GM12878 (cell line): ENCODE results near the gene MRM3. TPM values are rescaled to one million over a fixed set of nuclear protein-coding genes. Genes with fewer than 3 reads are reported as not detected.
A peak's percentile ranks its signal among the peaks of the same experiment; 100 is the strongest.

Experiments
- ATAC-seq: fragments of 200-7000 bp; cut with Tn5 transposase; 3 replicates; pipeline ENCODE4 v1.9.1; 2020; ENCODE audit warnings: mild to moderate bottlenecking, moderate library complexity
- BruUV-seq: library from RNA; stranded (reverse); fragments of 400-500 nt; replicated peaks from 2 replicates; lab custom pipeline; 2021; lab: Mats Ljungman, UMichigan
- CTCF ChIA-PET: fragments of 300-600 bp; sonication (Branson Sonifier 250); formaldehyde crosslinking; extraction: SDS; loops from one replicate; lab custom pipeline; 2021; ENCODE audit warnings: inconsistent platforms; lab: Yijun Ruan, JAX
- POLR2A ChIA-PET: fragments of 350-600 bp; formaldehyde crosslinking; extraction: SDS; loops from one replicate; lab custom pipeline; 2021; ENCODE audit warnings: inconsistent platforms; lab: Charles Lee
- RAD21 ChIA-PET: fragments of 300-600 bp; sonication (Branson Sonifier 250); formaldehyde crosslinking; loops from one replicate; lab custom pipeline; 2023; ENCODE audit warnings: antibody characterized with exemption; ENCODE audit not compliant: unreplicated experiment; lab: Charles Lee
- SMC1A ChIA-PET: fragments of 300-600 bp; sonication (Branson Sonifier 250); formaldehyde crosslinking; loops from one replicate; lab custom pipeline; 2023; ENCODE audit not compliant: unreplicated experiment, uncharacterized antibody; lab: Charles Lee
- DNase-seq: peaks from one replicate; pipeline ENCODE4 v3.0.0-alpha.2; 2011; ENCODE audit warnings: low read depth, low spot score
- FAIRE-seq: peaks from 3 replicates; lab custom pipeline; 2011; peaks lifted over from hg19 to GRCh38; lab: Jason Lieb, UNC
- H2AFZ ChIP-seq: 2 replicates; pipeline ENCODE4 v1.6.0; 2011; ENCODE audit warnings: low read depth, low read length, control low read depth; ENCODE audit not compliant: control insufficient read depth
- H3K27ac ChIP-seq: 2 replicates; pipeline ENCODE4 v1.5.1; 2011; ENCODE audit warnings: control low read depth; ENCODE audit not compliant: control insufficient read depth, insufficient read depth
- H3K27me3 ChIP-seq, 2 experiments: replicated peaks in 1 of 2; 2 replicates each; pipeline versions ENCODE4 v1.6.0 to v1.6.1; 2011; ENCODE audit warnings: low read length in 1 of 2; ENCODE audit not compliant: control insufficient read depth in 2 of 2, insufficient read depth in 2 of 2
- H3K36me3 ChIP-seq, 2 experiments: 2 replicates each; pipeline ENCODE4 v1.5.1; 2011; ENCODE audit warnings: low read length in 1 of 2; ENCODE audit not compliant: control insufficient read depth in 2 of 2, insufficient read depth in 2 of 2
- H3K4me1 ChIP-seq: 2 replicates; pipeline ENCODE4 v1.6.1; 2011; ENCODE audit warnings: mild to moderate bottlenecking, low read length, moderate library complexity, mixed read lengths; ENCODE audit not compliant: control insufficient read depth, insufficient read depth
- H3K4me2 ChIP-seq: 2 replicates; pipeline ENCODE4 v1.6.0; 2011; ENCODE audit warnings: control low read depth; ENCODE audit not compliant: control insufficient read depth, insufficient read depth
- H3K4me3 ChIP-seq: fragments of 200-600 bp; sonication (generic); 2 replicates; pipeline ENCODE4 v1.5.1; 2016
- H3K79me2 ChIP-seq: 2 replicates; pipeline ENCODE4 v1.6.0; 2011; ENCODE audit warnings: low read length; ENCODE audit not compliant: control insufficient read depth, insufficient read depth
- H3K9ac ChIP-seq: 2 replicates; pipeline ENCODE4 v1.8.0; 2011; ENCODE audit warnings: low read length, control low read depth, mixed read lengths; ENCODE audit not compliant: control insufficient read depth, insufficient read depth
- H3K9me3 ChIP-seq: replicated peaks from 3 replicates; pipeline ENCODE4 v1.5.1; 2011; ENCODE audit warnings: mild to moderate bottlenecking, low read length; ENCODE audit not compliant: control insufficient read depth, insufficient read depth
- H4K20me1 ChIP-seq: 2 replicates; pipeline ENCODE4 v1.6.0; 2011; ENCODE audit not compliant: control insufficient read depth, insufficient read depth
- EP300 ChIP-seq, 2 experiments: fragments of 150-350 bp in 1 of 2; IDR thresholded peaks; 2 replicates each; pipeline ENCODE4 v1.6.1; 2011 to 2012; ENCODE audit warnings: low read depth in 2 of 2, low read length in 2 of 2, borderline replicate concordance in 1 of 2, improper control_type of control experiment in 1 of 2, inconsistent platforms in 1 of 2; ENCODE audit not compliant: control insufficient read depth in 1 of 2
- ETV6 ChIP-seq, 2 experiments: fragments of 450-650 bp in 1 of 2; IDR thresholded peaks in 1 of 2; conservative IDR thresholded peaks in 1 of 2; 2 replicates each; pipeline ENCODE4 v1.6.1; 2014; ENCODE audit warnings: antibody characterized with exemption in 1 of 2, borderline replicate concordance in 1 of 2, low read depth in 1 of 2, mild to moderate bottlenecking in 1 of 2, moderate library complexity in 1 of 2
- EZH2 ChIP-seq: IDR thresholded peaks from 2 replicates; pipeline ENCODE4 v1.6.1; 2012; ENCODE audit warnings: low read depth, mild to moderate bottlenecking, control low read depth, inconsistent platforms, low read length, borderline replicate concordance; ENCODE audit not compliant: control insufficient read depth
- HDAC2 ChIP-seq: fragments of 200-600 bp; sonication (generic); IDR thresholded peaks from 2 replicates; pipeline ENCODE4 v1.6.1; 2017
- JUNB ChIP-seq: IDR thresholded peaks from 2 replicates; pipeline ENCODE4 v1.6.1; 2016; ENCODE audit warnings: antibody characterized with exemption, mild to moderate bottlenecking
- KDM1A ChIP-seq: fragments of 200-600 bp; sonication (generic); IDR thresholded peaks from 2 replicates; pipeline ENCODE4 v1.6.1; 2016; ENCODE audit warnings: borderline replicate concordance
- RCOR1 ChIP-seq: conservative IDR thresholded peaks from 2 replicates; pipeline ENCODE4 v1.6.1; 2012; ENCODE audit warnings: low read depth, low read length, improper control_type of control experiment
- RELA ChIP-seq: fragments of 450-650 bp; IDR thresholded peaks from 2 replicates; pipeline ENCODE4 v1.8.0; 2014; ENCODE audit warnings: borderline replicate concordance; ENCODE audit not compliant: partially characterized antibody
- SREBF1 ChIP-seq: IDR thresholded peaks from 2 replicates; pipeline ENCODE4 v1.6.1; 2012; ENCODE audit warnings: mild to moderate bottlenecking, low read length
- STAT1 ChIP-seq: fragments of 450-650 bp; conservative IDR thresholded peaks from 2 replicates; pipeline ENCODE4 v1.6.1; 2014; ENCODE audit warnings: antibody characterized with exemption, mild to moderate bottlenecking
- STAT3 ChIP-seq: IDR thresholded peaks from 2 replicates; pipeline ENCODE4 v1.6.1; 2011; ENCODE audit warnings: low read depth, low read length, improper control_type of control experiment
- TBL1XR1 ChIP-seq: IDR thresholded peaks from 2 replicates; pipeline ENCODE4 v1.6.1; 2012; ENCODE audit warnings: low read depth, low read length, improper control_type of control experiment
- WRNIP1 ChIP-seq: IDR thresholded peaks from 2 replicates; pipeline ENCODE4 v1.6.1; 2011; ENCODE audit warnings: low read depth, low read length, improper control_type of control experiment, borderline replicate concordance
- ZSCAN29 ChIP-seq: fragments of 450-650 bp; IDR thresholded peaks from 2 replicates; pipeline ENCODE4 v1.6.1; 2017; ENCODE audit warnings: mild to moderate bottlenecking, moderate library complexity
- ZZZ3 ChIP-seq: IDR thresholded peaks from 2 replicates; pipeline ENCODE4 v1.6.1; 2011; ENCODE audit warnings: low read depth; ENCODE audit not compliant: control insufficient read depth, insufficient read length
- WGBS: methylation state at CpG from one replicate; pipeline ENCODE4 v1.1.6; 2016; ENCODE audit warnings: low lambda C conversion rate; ENCODE audit not compliant: insufficient replicate concordance, insufficient coverage; ENCODE audit errors: missing lambda C conversion rate; 5-methylcytosine and 5-hydroxymethylcytosine counted together
- in situ Hi-C: fragments of 300-500 bp; cut with MboI; formaldehyde crosslinking; loops from 9 replicates; pipeline ENCODE4 v1.14.3; 2018; ENCODE audit warnings: mixed read lengths
- intact Hi-C: fragments of 100-400 bp; cut with micrococcal nuclease; formaldehyde crosslinking; loops from one replicate; pipeline ENCODE4 v1.14.2; 2022; ENCODE audit not compliant: unreplicated experiment
- polyA plus RNA-seq, 11 experiments: library from polyadenylated mRNA; depleted of rRNA in 4 of 11; unstranded in 6 of 11; stranded (reverse) in 5 of 11; fragments of >200 nt; fragmentation: Nextera tagmentation in 4 of 11; fragmentation: Illumina TruSeq in 1 of 11; extraction: Ambion mirVana in 4 of 11; extraction: Trizol in 1 of 11; gene quantifications; 1 replicate in 1 of 11; 2 replicates in 10 of 11; pipeline versions ENCODE4 v1.2.1 to v1.2.3, GENCODE V29; 2011 to 2016; ENCODE audit warnings: inconsistent platforms in 2 of 11, missing spikeins in 2 of 11, low read depth in 1 of 11
- total RNA-seq, 4 experiments: library from RNA; depleted of rRNA in 3 of 4; stranded (reverse); fragments of >200 nt in 3 of 4; fragmentation: Illumina TruSeq in 1 of 4; extraction: Trizol in 1 of 4; gene quantifications; 2 replicates each; pipeline versions ENCODE4 v1.2.1 to v1.2.3, GENCODE V29; 2013 to 2021
- TF ChIP-seq, protein P1 (sequence below): fragments of 450-650 bp; IDR thresholded peaks from 2 replicates; pipeline ENCODE4 v1.6.1; 2017; ENCODE audit warnings: antibody characterized with exemption, mild to moderate bottlenecking, moderate library complexity
- TF ChIP-seq, protein P2 (sequence below): fragments of 450-650 bp; formaldehyde crosslinking; IDR thresholded peaks from 2 replicates; pipeline ENCODE4 v1.4.0; 2022; ENCODE audit warnings: mild to moderate bottlenecking, moderate library complexity

Gene MRM3
- total and polyA plus RNA-seq, 10 of the 15 experiments (the other 5 are each of a cell fraction or from before 2014, with no cell fraction given): 2.3 to 48.9 (median 26.6) TPM

DNA sequence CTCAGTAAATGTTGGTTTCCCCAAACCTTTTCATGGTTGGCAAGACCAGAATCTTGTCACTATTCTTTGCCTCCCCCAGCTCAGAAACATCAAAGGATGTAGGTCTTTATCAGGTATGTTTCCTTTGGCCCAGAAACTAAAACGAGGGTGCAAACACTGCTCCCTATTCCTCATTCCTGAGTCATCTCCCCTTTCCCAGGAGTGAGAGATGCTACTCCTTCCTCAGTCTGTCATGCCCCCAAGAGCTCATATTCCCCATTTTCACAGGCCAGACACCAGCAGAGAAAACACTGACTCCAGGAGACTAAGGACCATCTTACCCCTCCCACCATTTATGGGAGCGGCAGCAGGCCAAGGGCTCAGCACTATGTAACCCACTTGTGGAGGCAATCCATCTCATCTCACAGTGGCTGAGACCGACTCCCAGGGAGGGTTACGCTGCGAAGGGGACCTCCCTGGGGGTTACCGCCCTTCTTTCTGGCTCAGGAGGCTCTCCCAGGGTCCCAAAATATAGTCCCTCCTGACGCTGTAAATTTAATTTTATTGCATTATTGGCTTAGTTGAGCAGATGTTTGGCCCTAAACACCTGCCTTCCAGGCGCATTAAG, 31.6 kb upstream of the MRM3 start:
- no peaks in the 10 kb centered on the region for H4K20me1 ChIP-seq
- no peaks in the 10 kb centered on the region for H3K27me3 ChIP-seq
- ChIA-PET POLR2A (interaction anchor here (0.9 to 1.7 kb wide), 7 partner anchors 10 to 37 kb away, joined by 3 to 5 read pairs (median 4); partner anchors contain the start of genes GLOD4, MRM3 and VPS53), RAD21 (interaction anchor here (0.5 to 1.7 kb wide), 6 partner anchors 10 to 588 kb away, joined by 3 to 5 read pairs (median 3); no protein-coding TSS in a partner anchor), SMC1A (interaction anchor here (1.0 to 1.5 kb wide), 5 partner anchors 8 to 338 kb away, joined by 3 to 5 read pairs (median 4); partner anchors contain the start of gene VPS53), CTCF (interaction anchor here (0.7 to 1.7 kb wide), 8 partner anchors 8 to 338 kb away, joined by 3 to 5 read pairs (median 4); partner anchors contain the start of genes GLOD4 and MRM3)
- 66% methylated on average over 8 of the region's 8 CpGs for WGBS
- ATAC-seq (no peak), FAIRE-seq (no peak), DNase-seq (no peak)
- in situ Hi-C loops: no loop called here
- H3K4me3 ChIP-seq: peak overlapping the region; percentile 98
- H2AFZ ChIP-seq: no peak overlapping the region
- H3K27ac ChIP-seq: peak overlapping the region; percentile 89
- peaks cover 45% of the 10 kb centered on the region for H3K79me2 ChIP-seq
- peak overlapping the region; percentile 91 for H3K9ac ChIP-seq
- peak overlapping the region; percentile 96 for H3K4me2 ChIP-seq
- no TSS peak for BruUV-seq
- peaks cover 3% of the 10 kb centered on the region; the same call in 1 of the 3 replicates for H3K9me3 ChIP-seq
- peaks cover 22 to 27% of the 10 kb centered on the region in 2 experiments for H3K36me3 ChIP-seq
- peaks cover 4% of the 10 kb centered on the region; the same call in 1 of the 2 replicates for H3K4me1 ChIP-seq
- no peak for TF ChIP-seq JUNB
- no peak for TF ChIP-seq KDM1A
- TF ChIP-seq ZSCAN29: no peak
- no peak for TF ChIP-seq RELA
- no peak for TF ChIP-seq SREBF1
- TF ChIP-seq WRNIP1: no peak
- TF ChIP-seq STAT3: no peak
- no peak for TF ChIP-seq EZH2
- TF ChIP-seq TBL1XR1: no peak
- no peak for TF ChIP-seq STAT1
- no peak for TF ChIP-seq ETV6 (conservative IDR thresholded peaks at IDR 0.05 in 1 of 2, IDR thresholded peaks at IDR 0.05 in 1 of 2; ENCODE audit: borderline replicate concordance in 1 of 2, low read depth in 1 of 2)
- TF ChIP-seq EP300 (IDR thresholded peaks at IDR 0.05; ENCODE audit: borderline replicate concordance in 1 of 2, control insufficient read depth in 1 of 2, low read depth in 2 of 2, low read length in 2 of 2): no peak
- TF ChIP-seq, protein P1, sequence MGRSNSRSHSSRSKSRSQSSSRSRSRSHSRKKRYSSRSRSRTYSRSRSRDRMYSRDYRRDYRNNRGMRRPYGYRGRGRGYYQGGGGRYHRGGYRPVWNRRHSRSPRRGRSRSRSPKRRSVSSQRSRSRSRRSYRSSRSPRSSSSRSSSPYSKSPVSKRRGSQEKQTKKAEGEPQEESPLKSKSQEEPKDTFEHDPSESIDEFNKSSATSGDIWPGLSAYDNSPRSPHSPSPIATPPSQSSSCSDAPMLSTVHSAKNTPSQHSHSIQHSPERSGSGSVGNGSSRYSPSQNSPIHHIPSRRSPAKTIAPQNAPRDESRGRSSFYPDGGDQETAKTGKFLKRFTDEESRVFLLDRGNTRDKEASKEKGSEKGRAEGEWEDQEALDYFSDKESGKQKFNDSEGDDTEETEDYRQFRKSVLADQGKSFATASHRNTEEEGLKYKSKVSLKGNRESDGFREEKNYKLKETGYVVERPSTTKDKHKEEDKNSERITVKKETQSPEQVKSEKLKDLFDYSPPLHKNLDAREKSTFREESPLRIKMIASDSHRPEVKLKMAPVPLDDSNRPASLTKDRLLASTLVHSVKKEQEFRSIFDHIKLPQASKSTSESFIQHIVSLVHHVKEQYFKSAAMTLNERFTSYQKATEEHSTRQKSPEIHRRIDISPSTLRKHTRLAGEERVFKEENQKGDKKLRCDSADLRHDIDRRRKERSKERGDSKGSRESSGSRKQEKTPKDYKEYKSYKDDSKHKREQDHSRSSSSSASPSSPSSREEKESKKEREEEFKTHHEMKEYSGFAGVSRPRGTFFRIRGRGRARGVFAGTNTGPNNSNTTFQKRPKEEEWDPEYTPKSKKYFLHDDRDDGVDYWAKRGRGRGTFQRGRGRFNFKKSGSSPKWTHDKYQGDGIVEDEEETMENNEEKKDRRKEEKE: no peak
- TF ChIP-seq RCOR1: no peak
- TF ChIP-seq HDAC2: no peak
- TF ChIP-seq, protein P2, sequence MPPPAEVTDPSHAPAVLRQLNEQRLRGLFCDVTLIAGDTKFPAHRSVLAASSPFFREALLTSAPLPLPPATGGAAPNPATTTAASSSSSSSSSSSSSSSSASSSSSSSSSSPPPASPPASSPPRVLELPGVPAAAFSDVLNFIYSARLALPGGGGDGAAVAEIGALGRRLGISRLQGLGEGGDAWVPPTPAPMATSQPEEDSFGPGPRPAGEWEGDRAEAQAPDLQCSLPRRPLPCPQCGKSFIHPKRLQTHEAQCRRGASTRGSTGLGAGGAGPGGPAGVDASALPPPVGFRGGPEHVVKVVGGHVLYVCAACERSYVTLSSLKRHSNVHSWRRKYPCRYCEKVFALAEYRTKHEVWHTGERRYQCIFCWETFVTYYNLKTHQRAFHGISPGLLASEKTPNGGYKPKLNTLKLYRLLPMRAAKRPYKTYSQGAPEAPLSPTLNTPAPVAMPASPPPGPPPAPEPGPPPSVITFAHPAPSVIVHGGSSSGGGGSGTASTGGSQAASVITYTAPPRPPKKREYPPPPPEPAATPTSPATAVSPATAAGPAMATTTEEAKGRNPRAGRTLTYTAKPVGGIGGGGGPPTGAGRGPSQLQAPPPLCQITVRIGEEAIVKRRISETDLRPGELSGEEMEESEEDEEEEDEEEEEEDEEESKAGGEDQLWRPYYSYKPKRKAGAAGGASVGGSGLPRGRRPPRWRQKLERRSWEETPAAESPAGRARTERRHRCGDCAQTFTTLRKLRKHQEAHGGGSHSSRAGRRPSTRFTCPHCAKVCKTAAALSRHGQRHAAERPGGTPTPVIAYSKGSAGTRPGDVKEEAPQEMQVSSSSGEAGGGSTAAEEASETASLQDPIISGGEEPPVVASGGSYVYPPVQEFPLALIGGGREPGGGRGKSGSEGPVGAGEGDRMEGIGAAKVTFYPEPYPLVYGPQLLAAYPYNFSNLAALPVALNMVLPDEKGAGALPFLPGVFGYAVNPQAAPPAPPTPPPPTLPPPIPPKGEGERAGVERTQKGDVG (CRISPR knock-in tag): no peak
- no peak for TF ChIP-seq ZZZ3
- intact Hi-C loops: no loop called here
